Erythroblast (primary cell): ENCODE measurements around the gene KCNMA1.

Source experiments
- DNase-seq, 2 experiments: peaks; one replicate each; lab custom pipeline; 2025; lab: John Stamatoyannopoulos, UW
- GATA1 ChIP-seq: IDR thresholded peaks from 2 replicates; pipeline ENCODE4 v1.6.1; 2011; ENCODE audit warnings: low read depth, mild to moderate bottlenecking, control low read depth, low read length, moderate library complexity
- POLR2A ChIP-seq: IDR thresholded peaks from 2 replicates; pipeline ENCODE4 v1.6.1; 2011; ENCODE audit warnings: mild to moderate bottlenecking, low read length

Gene KCNMA1

GRCh38 chr10:77614778-77615625, 22.6 kb downstream of the KCNMA1 start:
- no peak for DNase-seq
- no peak for TF ChIP-seq GATA1
- no peak for TF ChIP-seq POLR2A

GRCh38 chr10:77613476-77614130, 24.0 kb downstream of the KCNMA1 start:
- no peak for DNase-seq
- TF ChIP-seq POLR2A, result no peak
- TF ChIP-seq GATA1, result no peak

- TF ChIP-seq POLR2A (no peak), GATA1 (no peak)
- DNase-seq, result no peak
Observed at GRCh38 chr10:77611670-77612069, 25.9 kb downstream of the KCNMA1 start.

GRCh38 chr10:77611221-77611620, 26.4 kb downstream of the KCNMA1 start:
- DNase-seq, result no peak
- TF ChIP-seq POLR2A (no peak), GATA1 (no peak)

- DNase-seq, result no peak
Observed at GRCh38 chr10:77609781-77610272, 27.8 kb downstream of the KCNMA1 start.

GRCh38 chr10:77608281-77608680, 29.3 kb downstream of the KCNMA1 start:
- DNase-seq, result no peak
- TF ChIP-seq GATA1 (no peak), POLR2A (no peak)

More at GRCh38 chr10:77609781-77610272, 27.8 kb downstream of the KCNMA1 start:
- TF ChIP-seq GATA1, result no peak

- no peak for DNase-seq
- no peak for TF ChIP-seq GATA1
- TF ChIP-seq POLR2A, result no peak
Observed at GRCh38 chr10:77606751-77607150, 30.9 kb downstream of the KCNMA1 start.

- TF ChIP-seq GATA1 (no peak), POLR2A (no peak)
- no peak for DNase-seq
Observed at GRCh38 chr10:77605466-77605865, 32.1 kb downstream of the KCNMA1 start.

GRCh38 chr10:77604941-77605351, 32.7 kb downstream of the KCNMA1 start:
- TF ChIP-seq GATA1 (no peak), POLR2A (no peak)
- no peak for DNase-seq

GRCh38 chr10:77604063-77604462, 33.5 kb downstream of the KCNMA1 start:
- no peak for DNase-seq
- TF ChIP-seq GATA1 (no peak), POLR2A (no peak)

GRCh38 chr10:77603534-77603927, 34.1 kb downstream of the KCNMA1 start:
- TF ChIP-seq POLR2A (no peak), GATA1 (no peak)
- no peak for DNase-seq

GRCh38 chr10:77602913-77603533, 34.6 kb downstream of the KCNMA1 start:
- no peak for DNase-seq
- no peak for TF ChIP-seq POLR2A
- TF ChIP-seq GATA1, result no peak

GRCh38 chr10:77602231-77602912, 35.2 kb downstream of the KCNMA1 start:
- no peak for DNase-seq
- no peak for TF ChIP-seq GATA1
- TF ChIP-seq POLR2A, result no peak

- no peak for TF ChIP-seq GATA1
Observed at GRCh38 chr10:77601488-77601887, 36.1 kb downstream of the KCNMA1 start.

More at GRCh38 chr10:77601488-77601887, 36.1 kb downstream of the KCNMA1 start:
- no peak for DNase-seq
